Endothelial cell of umbilical vein (primary cell): Measurements from ENCODE around the gene TCEAL1.
"Not testable (repeated sequence)": the region's sequence is repeated elsewhere in the genome, so short reads cannot be mapped to it uniquely, and the experiment has no call there.

Source experiments
- CTCF ChIP-seq, 2 donors: IDR thresholded peaks; 1 replicate in 1 of 2; 2 replicates in 1 of 2; pipeline ENCODE4 v1.5.1; 2011; ENCODE audit warnings: low read length in 2 of 2, mild to moderate bottlenecking in 2 of 2, moderate library complexity in 2 of 2, control low read depth in 1 of 2, inconsistent platforms in 1 of 2, low read depth in 1 of 2; ENCODE audit not compliant: insufficient read depth in 1 of 2; ENCODE audit errors: extremely low read depth in 1 of 2
- EZH2 ChIP-seq: IDR thresholded peaks from 2 replicates; pipeline ENCODE4 v1.6.1; 2012; ENCODE audit warnings: borderline replicate concordance, low read depth, mild to moderate bottlenecking, moderate library complexity, low read length, inconsistent platforms; ENCODE audit not compliant: severe bottlenecking
- FOS ChIP-seq: IDR thresholded peaks from 2 replicates; pipeline ENCODE4 v1.6.1; 2011; ENCODE audit warnings: mild to moderate bottlenecking, low read length, moderate library complexity, borderline replicate concordance; ENCODE audit not compliant: insufficient read depth
- JUN ChIP-seq: IDR thresholded peaks from 2 replicates; pipeline ENCODE4 v1.6.1; 2011; ENCODE audit warnings: borderline replicate concordance, low read depth; ENCODE audit not compliant: insufficient read length, insufficient read depth
- MYC ChIP-seq: IDR thresholded peaks from one replicate; pipeline ENCODE4 v1.6.1; 2011; ENCODE audit warnings: mild to moderate bottlenecking, low read depth, low read length
- POLR2A ChIP-seq: IDR thresholded peaks from 2 replicates; pipeline ENCODE4 v1.6.1; 2012; ENCODE audit warnings: low read depth, mild to moderate bottlenecking, control low read depth, low read length

- not testable (repeated sequence) for TF ChIP-seq CTCF (IDR thresholded peaks at IDR 0.05; ENCODE audit: extremely low read depth in 1 of 2, insufficient read depth in 1 of 2, low read depth in 1 of 2, low read length in 2 of 2); EZH2; JUN; MYC; POLR2A; FOS
Observed at GRCh38 chrX:103638479-103639346, 9.9 kb downstream of the TCEAL1 start.
